MM.1S (cell line): ENCODE data around the gene TFPI.
"Not testable (repeated sequence)": the region's sequence is repeated elsewhere in the genome, so short reads cannot be mapped to it uniquely, and the experiment has no call there.

Source experiments
- DNase-seq: peaks from one replicate; pipeline ENCODE4 v3.0.0-alpha.2; 2015
- H2AFZ ChIP-seq: fragments of 300-600 bp; sonication (generic); 2 replicates; pipeline ENCODE4 v1.6.0; 2016; ENCODE audit warnings: antibody characterized with exemption, low read length
- H3F3A ChIP-seq: fragments of 300-600 bp; sonication (generic); 2 replicates; pipeline ENCODE4 v1.6.1; 2016; ENCODE audit warnings: mild to moderate bottlenecking, antibody characterized with exemption, low read length, moderate library complexity, mixed read lengths; ENCODE audit not compliant: insufficient read depth
- H3K27ac ChIP-seq: fragments of 300-600 bp; sonication (generic); 2 replicates; pipeline ENCODE4 v1.5.1; 2016; ENCODE audit warnings: mild to moderate bottlenecking, low read length
- H3K27me3 ChIP-seq: fragments of 300-600 bp; sonication (generic); replicated peaks from 2 replicates; pipeline ENCODE4 v1.6.0; 2016; ENCODE audit warnings: low read length; ENCODE audit not compliant: insufficient read depth
- H3K36me3 ChIP-seq: fragments of 300-600 bp; sonication (generic); replicated peaks from 2 replicates; pipeline ENCODE4 v1.6.1; 2016; ENCODE audit warnings: mild to moderate bottlenecking, low read length, mixed read lengths; ENCODE audit not compliant: insufficient read depth
- H3K4me1 ChIP-seq: fragments of 300-600 bp; sonication (generic); 2 replicates; pipeline ENCODE4 v1.6.1; 2016; ENCODE audit warnings: low read length, mixed read lengths
- H3K4me2 ChIP-seq: fragments of 300-600 bp; sonication (generic); 2 replicates; pipeline ENCODE4 v1.6.0; 2016; ENCODE audit warnings: low read depth, low read length
- H3K4me3 ChIP-seq: fragments of 300-600 bp; sonication (generic); 2 replicates; pipeline ENCODE4 v1.5.1; 2016; ENCODE audit warnings: low read length, mixed read lengths
- H3K79me2 ChIP-seq: fragments of 300-600 bp; sonication (generic); 2 replicates; pipeline ENCODE4 v1.6.1; 2016; ENCODE audit warnings: mixed run types, low read length, mixed read lengths
- H3K9ac ChIP-seq: fragments of 300-600 bp; sonication (generic); 2 replicates; pipeline ENCODE4 v1.6.1; 2016; ENCODE audit warnings: low read length, mixed read lengths
- H3K9me2 ChIP-seq: fragments of 300-600 bp; sonication (generic); replicated peaks from 2 replicates; pipeline ENCODE4 v1.6.1; 2016; ENCODE audit warnings: mild to moderate bottlenecking, low read length, mixed read lengths; ENCODE audit not compliant: insufficient read depth
- H3K9me3 ChIP-seq: fragments of 300-600 bp; sonication (generic); replicated peaks from 2 replicates; pipeline ENCODE4 v1.6.1; 2016; ENCODE audit warnings: mild to moderate bottlenecking, low read length, mixed read lengths; ENCODE audit not compliant: insufficient read depth
- H4K20me1 ChIP-seq: fragments of 300-600 bp; sonication (generic); 2 replicates; pipeline ENCODE4 v1.6.1; 2016; ENCODE audit warnings: mild to moderate bottlenecking, low read length, moderate library complexity, mixed read lengths; ENCODE audit not compliant: insufficient read depth
- CTCF ChIP-seq: fragments of 300-600 bp; sonication (generic); IDR thresholded peaks from 2 replicates; pipeline ENCODE4 v1.5.1; 2016; ENCODE audit warnings: antibody characterized with exemption, low read length, mixed read lengths
- EZH2 ChIP-seq: fragments of 300-600 bp; sonication (generic); optimal IDR thresholded peaks from 2 replicates; pipeline ENCODE3; 2017; ENCODE audit warnings: low read depth, mild to moderate bottlenecking, antibody characterized with exemption, low read length, mixed read lengths
- EZH2phosphoT487 ChIP-seq: fragments of 300-600 bp; sonication (generic); IDR thresholded peaks from 2 replicates; pipeline ENCODE4 v1.6.1; 2018; ENCODE audit warnings: antibody characterized with exemption, low read length

The TFPI gene

GRCh38 chr2:187516630-187517510, 37.4 kb downstream of the TFPI start:
- not testable (repeated sequence) for H3K9me3 ChIP-seq, DNase-seq, H3K4me2 ChIP-seq, H3K9me2 ChIP-seq, H3K4me1 ChIP-seq, H3F3A ChIP-seq, H3K9ac ChIP-seq, H3K79me2 ChIP-seq, H3K27me3 ChIP-seq, H2AFZ ChIP-seq, H3K4me3 ChIP-seq, H3K36me3 ChIP-seq, H4K20me1 ChIP-seq, H3K27ac ChIP-seq

GRCh38 chr2:187514930-187515329, 39.3 kb downstream of the TFPI start:
- TF ChIP-seq EZH2: no peak
- no peak for TF ChIP-seq EZH2phosphoT487
- no peak for TF ChIP-seq CTCF
- Histone ChIP-seq H3K4me3 (no peak overlapping the region), H2AFZ (no peak overlapping the region), H3K9me3 (no peaks in the 10 kb centered on the region), H4K20me1 (no peaks in the 10 kb centered on the region), H3K9ac (no peak overlapping the region), H3K4me1 (no peaks in the 10 kb centered on the region), H3K4me2 (no peak overlapping the region), H3K27me3 (no peaks in the 10 kb centered on the region), H3K9me2 (no peaks in the 10 kb centered on the region), H3K36me3 (no peaks in the 10 kb centered on the region), H3F3A (no peaks in the 10 kb centered on the region), H3K79me2 (no peaks in the 10 kb centered on the region), H3K27ac (no peak overlapping the region)
- no peak for DNase-seq

DNA sequence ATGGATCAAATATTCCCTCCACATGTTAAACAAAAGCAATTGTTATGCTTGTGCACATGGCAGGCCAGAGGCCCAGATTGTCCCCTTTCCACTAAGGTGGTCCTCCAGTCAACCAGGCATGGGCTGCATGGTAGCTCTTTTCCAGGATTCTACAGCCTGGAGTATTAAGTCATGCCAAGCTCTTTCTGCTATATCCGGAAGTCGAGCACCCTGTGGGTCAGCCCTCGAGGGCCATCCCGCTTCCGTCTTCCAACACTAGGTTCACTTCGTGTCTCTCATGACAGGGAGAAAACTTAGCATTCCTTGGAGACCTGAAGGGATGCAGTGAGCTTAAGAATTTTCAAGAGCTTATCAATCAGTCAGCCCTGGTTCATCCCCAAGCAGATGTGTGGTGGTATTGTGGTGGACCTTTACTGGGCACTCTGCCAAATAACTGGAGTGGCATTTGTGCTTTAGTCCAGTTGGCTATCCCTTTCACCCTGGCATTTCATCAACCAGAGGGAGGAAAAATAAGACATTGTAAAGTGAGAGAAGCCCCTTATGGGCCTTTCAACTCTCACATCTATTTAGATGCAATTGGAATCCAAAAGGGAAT, 39.9 kb downstream of the TFPI start:
- not testable (repeated sequence) for H3K9me3 ChIP-seq, H3K9ac ChIP-seq, H3K4me1 ChIP-seq, H3K27me3 ChIP-seq, H3K27ac ChIP-seq, DNase-seq, H3K36me3 ChIP-seq, H3K79me2 ChIP-seq, H2AFZ ChIP-seq, H3K4me2 ChIP-seq, H3F3A ChIP-seq, H3K4me3 ChIP-seq, H4K20me1 ChIP-seq, H3K9me2 ChIP-seq

- H3K9me3 ChIP-seq, DNase-seq, H3K4me2 ChIP-seq, H3K9ac ChIP-seq, H2AFZ ChIP-seq, H3K27ac ChIP-seq, H4K20me1 ChIP-seq, H3K4me1 ChIP-seq, H3K79me2 ChIP-seq, H3F3A ChIP-seq, H3K36me3 ChIP-seq, H3K27me3 ChIP-seq, H3K9me2 ChIP-seq, H3K4me3 ChIP-seq: not testable (repeated sequence)
These were observed 40.6 kb downstream of the TFPI start for GRCh38 chr2:187513460-187514234.
